GM12878 (cell line): ENCODE results near the gene RBM10. TPM values are rescaled to one million over a fixed set of nuclear protein-coding genes. Genes with fewer than 3 reads are reported as not detected.

Experiments used
- ATAC-seq: fragments of 200-7000 bp; cut with Tn5 transposase; 3 replicates; pipeline ENCODE4 v1.9.1; 2020; ENCODE audit warnings: mild to moderate bottlenecking, moderate library complexity
- BruUV-seq: library from RNA; stranded (reverse); fragments of 400-500 nt; replicated peaks from 2 replicates; lab custom pipeline; 2021; lab: Mats Ljungman, UMichigan
- CTCF ChIA-PET: fragments of 300-600 bp; sonication (Branson Sonifier 250); formaldehyde crosslinking; extraction: SDS; loops from one replicate; lab custom pipeline; 2021; ENCODE audit warnings: inconsistent platforms; lab: Yijun Ruan, JAX
- POLR2A ChIA-PET: fragments of 350-600 bp; formaldehyde crosslinking; extraction: SDS; loops from one replicate; lab custom pipeline; 2021; ENCODE audit warnings: inconsistent platforms; lab: Charles Lee
- RAD21 ChIA-PET: fragments of 300-600 bp; sonication (Branson Sonifier 250); formaldehyde crosslinking; loops from one replicate; lab custom pipeline; 2023; ENCODE audit warnings: antibody characterized with exemption; ENCODE audit not compliant: unreplicated experiment; lab: Charles Lee
- SMC1A ChIA-PET: fragments of 300-600 bp; sonication (Branson Sonifier 250); formaldehyde crosslinking; loops from one replicate; lab custom pipeline; 2023; ENCODE audit not compliant: unreplicated experiment, uncharacterized antibody; lab: Charles Lee
- DNase-seq: peaks from one replicate; pipeline ENCODE4 v3.0.0-alpha.2; 2011; ENCODE audit warnings: low read depth, low spot score
- FAIRE-seq: peaks from 3 replicates; lab custom pipeline; 2011; peaks lifted over from hg19 to GRCh38; lab: Jason Lieb, UNC
- H2AFZ ChIP-seq: 2 replicates; pipeline ENCODE4 v1.6.0; 2011; ENCODE audit warnings: low read depth, low read length, control low read depth; ENCODE audit not compliant: control insufficient read depth
- H3K27ac ChIP-seq: 2 replicates; pipeline ENCODE4 v1.5.1; 2011; ENCODE audit warnings: control low read depth; ENCODE audit not compliant: control insufficient read depth, insufficient read depth
- H3K27me3 ChIP-seq, 2 experiments: replicated peaks in 1 of 2; 2 replicates each; pipeline versions ENCODE4 v1.6.0 to v1.6.1; 2011; ENCODE audit warnings: low read length in 1 of 2; ENCODE audit not compliant: control insufficient read depth in 2 of 2, insufficient read depth in 2 of 2
- H3K36me3 ChIP-seq, 2 experiments: 2 replicates each; pipeline ENCODE4 v1.5.1; 2011; ENCODE audit warnings: low read length in 1 of 2; ENCODE audit not compliant: control insufficient read depth in 2 of 2, insufficient read depth in 2 of 2
- H3K4me1 ChIP-seq: 2 replicates; pipeline ENCODE4 v1.6.1; 2011; ENCODE audit warnings: mild to moderate bottlenecking, low read length, moderate library complexity, mixed read lengths; ENCODE audit not compliant: control insufficient read depth, insufficient read depth
- H3K4me2 ChIP-seq: 2 replicates; pipeline ENCODE4 v1.6.0; 2011; ENCODE audit warnings: control low read depth; ENCODE audit not compliant: control insufficient read depth, insufficient read depth
- H3K4me3 ChIP-seq: fragments of 200-600 bp; sonication (generic); 2 replicates; pipeline ENCODE4 v1.5.1; 2016
- H3K79me2 ChIP-seq: 2 replicates; pipeline ENCODE4 v1.6.0; 2011; ENCODE audit warnings: low read length; ENCODE audit not compliant: control insufficient read depth, insufficient read depth
- H3K9ac ChIP-seq: 2 replicates; pipeline ENCODE4 v1.8.0; 2011; ENCODE audit warnings: low read length, control low read depth, mixed read lengths; ENCODE audit not compliant: control insufficient read depth, insufficient read depth
- H3K9me3 ChIP-seq: replicated peaks from 3 replicates; pipeline ENCODE4 v1.5.1; 2011; ENCODE audit warnings: mild to moderate bottlenecking, low read length; ENCODE audit not compliant: control insufficient read depth, insufficient read depth
- H4K20me1 ChIP-seq: 2 replicates; pipeline ENCODE4 v1.6.0; 2011; ENCODE audit not compliant: control insufficient read depth, insufficient read depth
- BRCA1 ChIP-seq: IDR thresholded peaks from 2 replicates; pipeline ENCODE4 v1.6.1; 2011; ENCODE audit warnings: low read depth, low read length, improper control_type of control experiment
- MTA3 ChIP-seq: IDR thresholded peaks from 2 replicates; pipeline ENCODE4 v1.6.1; 2012; ENCODE audit warnings: low read length, inconsistent platforms, borderline replicate concordance
- RFX5 ChIP-seq: IDR thresholded peaks from 2 replicates; pipeline ENCODE4 v1.6.1; 2011; ENCODE audit warnings: low read depth, low read length, improper control_type of control experiment
- SIN3A ChIP-seq: IDR thresholded peaks from 2 replicates; pipeline ENCODE4 v1.6.1; 2012; ENCODE audit warnings: low read depth, low read length, improper control_type of control experiment
- SMAD1 ChIP-seq: fragments of 450-650 bp; IDR thresholded peaks from 2 replicates; pipeline ENCODE4 v1.6.1; 2018; ENCODE audit warnings: mild to moderate bottlenecking, low read depth; ENCODE audit not compliant: partially characterized antibody
- SMAD5 ChIP-seq: IDR thresholded peaks from 2 replicates; pipeline ENCODE4 v1.6.1; 2016; ENCODE audit warnings: antibody characterized with exemption, low read depth
- ZNF274 ChIP-seq: IDR thresholded peaks from one replicate; pipeline ENCODE4 v1.8.0; 2011; ENCODE audit not compliant: insufficient read length, insufficient read depth
- WGBS: methylation state at CpG from one replicate; pipeline ENCODE4 v1.1.6; 2016; ENCODE audit warnings: low lambda C conversion rate; ENCODE audit not compliant: insufficient replicate concordance, insufficient coverage; ENCODE audit errors: missing lambda C conversion rate; 5-methylcytosine and 5-hydroxymethylcytosine counted together
- in situ Hi-C: fragments of 300-500 bp; cut with MboI; formaldehyde crosslinking; loops from 9 replicates; pipeline ENCODE4 v1.14.3; 2018; ENCODE audit warnings: mixed read lengths
- intact Hi-C: fragments of 100-400 bp; cut with micrococcal nuclease; formaldehyde crosslinking; loops from one replicate; pipeline ENCODE4 v1.14.2; 2022; ENCODE audit not compliant: unreplicated experiment
- polyA plus RNA-seq, 11 experiments: library from polyadenylated mRNA; depleted of rRNA in 4 of 11; unstranded in 6 of 11; stranded (reverse) in 5 of 11; fragments of >200 nt; fragmentation: Nextera tagmentation in 4 of 11; fragmentation: Illumina TruSeq in 1 of 11; extraction: Ambion mirVana in 4 of 11; extraction: Trizol in 1 of 11; gene quantifications; 1 replicate in 1 of 11; 2 replicates in 10 of 11; pipeline versions ENCODE4 v1.2.1 to v1.2.3, GENCODE V29; 2011 to 2016; ENCODE audit warnings: inconsistent platforms in 2 of 11, missing spikeins in 2 of 11, low read depth in 1 of 11
- total RNA-seq, 4 experiments: library from RNA; depleted of rRNA in 3 of 4; stranded (reverse); fragments of >200 nt in 3 of 4; fragmentation: Illumina TruSeq in 1 of 4; extraction: Trizol in 1 of 4; gene quantifications; 2 replicates each; pipeline versions ENCODE4 v1.2.1 to v1.2.3, GENCODE V29; 2013 to 2021
- TF ChIP-seq, protein P1 (sequence below): fragments of 450-650 bp; IDR thresholded peaks from 2 replicates; pipeline ENCODE4 v1.6.1; 2017; ENCODE audit warnings: low read depth, mild to moderate bottlenecking, moderate library complexity

Gene RBM10
- total and polyA plus RNA-seq, 10 of the 15 experiments (the other 5 are each of a cell fraction or from before 2014, with no cell fraction given) = 1.4 to 60.0 (median 29.8) TPM

GRCh38 chrX:47169726-47170515 lies 24.9 kb downstream of the RBM10 start:
- no peak for TF ChIP-seq SIN3A
- no peak for TF ChIP-seq MTA3
- TF ChIP-seq BRCA1 = no peak
- TF ChIP-seq ZNF274 = no peak
- no peak for TF ChIP-seq RFX5
- TF ChIP-seq SMAD1 = no peak
- TF ChIP-seq, protein P1, sequence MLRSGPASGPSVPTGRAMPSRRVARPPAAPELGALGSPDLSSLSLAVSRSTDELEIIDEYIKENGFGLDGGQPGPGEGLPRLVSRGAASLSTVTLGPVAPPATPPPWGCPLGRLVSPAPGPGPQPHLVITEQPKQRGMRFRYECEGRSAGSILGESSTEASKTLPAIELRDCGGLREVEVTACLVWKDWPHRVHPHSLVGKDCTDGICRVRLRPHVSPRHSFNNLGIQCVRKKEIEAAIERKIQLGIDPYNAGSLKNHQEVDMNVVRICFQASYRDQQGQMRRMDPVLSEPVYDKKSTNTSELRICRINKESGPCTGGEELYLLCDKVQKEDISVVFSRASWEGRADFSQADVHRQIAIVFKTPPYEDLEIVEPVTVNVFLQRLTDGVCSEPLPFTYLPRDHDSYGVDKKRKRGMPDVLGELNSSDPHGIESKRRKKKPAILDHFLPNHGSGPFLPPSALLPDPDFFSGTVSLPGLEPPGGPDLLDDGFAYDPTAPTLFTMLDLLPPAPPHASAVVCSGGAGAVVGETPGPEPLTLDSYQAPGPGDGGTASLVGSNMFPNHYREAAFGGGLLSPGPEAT = no peak
- TF ChIP-seq SMAD5 = no peak
- TF ChIP-seq, all 136 proteins: peak for 0
- H3K4me2 ChIP-seq = no peak overlapping the region
- H3K9me3 ChIP-seq = no peaks in the 10 kb centered on the region
- intact Hi-C loops (no loop called here), in situ Hi-C loops (no loop called here)
- no peak overlapping the region for H3K9ac ChIP-seq
- H2AFZ ChIP-seq = no peak overlapping the region
- FAIRE-seq = no peak
- H3K4me3 ChIP-seq = no peak overlapping the region
- DNase-seq = no peak
- CTCF ChIA-PET = no interaction called here
- SMC1A ChIA-PET = no interaction called here
- BruUV-seq = no TSS peak
- H3K79me2 ChIP-seq = no peaks in the 10 kb centered on the region
- no peaks in the 10 kb centered on the region for H3K4me1 ChIP-seq
- POLR2A ChIA-PET = no interaction called here
- RAD21 ChIA-PET = no interaction called here
- H3K27ac ChIP-seq = no peak overlapping the region
- WGBS = 66% methylated on average over 13 of the region's 13 CpGs
- no peaks in the 10 kb centered on the region for H4K20me1 ChIP-seq
- no peaks in the 10 kb centered on the region for H3K27me3 ChIP-seq
- ATAC-seq = no peak
- H3K36me3 ChIP-seq = peaks cover 0 to 8% of the 10 kb centered on the region in 2 experiments; a peak in 2 of 4 replicates
